Lung (tissue), 12 donors: ENCODE data around the gene DPH2. TPM values are rescaled to one million over a fixed set of nuclear protein-coding genes. Genes with fewer than 3 reads are reported as not detected.

Source experiments
- ATAC-seq: fragments of 200-7000 bp; cut with Tn5 transposase; one replicate; pipeline ENCODE4 v1.9.1; 2020; ENCODE audit warnings: moderate number of reproducible peaks; ENCODE audit not compliant: insufficient read depth, low FRiP score
- DNase-seq, 3 donors: peaks; one replicate each; pipeline ENCODE4 v3.0.0-alpha.2; 2013 to 2017
- H3K27ac ChIP-seq, 2 donors: one replicate each; pipeline ENCODE4 v1.5.1; 2013; ENCODE audit warnings: mild to moderate bottlenecking in 2 of 2, moderate library complexity in 2 of 2, control low read depth in 1 of 2, inconsistent platforms in 1 of 2, low read depth in 1 of 2, low read length in 1 of 2
- H3K27me3 ChIP-seq, 3 donors: one replicate each; pipeline ENCODE4 v1.5.1; 2013; ENCODE audit warnings: low read length in 2 of 3; ENCODE audit not compliant: control insufficient read depth in 3 of 3, insufficient read depth in 3 of 3
- H3K36me3 ChIP-seq, 4 donors: one replicate each; pipeline ENCODE4 v1.5.1; 2013; ENCODE audit warnings: low read length in 4 of 4, mild to moderate bottlenecking in 1 of 4, moderate library complexity in 1 of 4; ENCODE audit not compliant: control insufficient read depth in 4 of 4, insufficient read depth in 4 of 4
- H3K4me1 ChIP-seq, 5 donors: one replicate each; pipeline ENCODE4 v1.5.1; 2013; ENCODE audit warnings: low read length in 5 of 5, mild to moderate bottlenecking in 2 of 5, moderate library complexity in 1 of 5; ENCODE audit not compliant: control insufficient read depth in 5 of 5, insufficient read depth in 5 of 5
- H3K4me3 ChIP-seq: one replicate; pipeline ENCODE4 v1.5.1; 2013; ENCODE audit warnings: mild to moderate bottlenecking, control low read depth, moderate library complexity
- H3K9ac ChIP-seq, 2 donors: one replicate each; pipeline ENCODE4 v1.5.1; 2013; ENCODE audit warnings: low read length in 2 of 2, control low read depth in 1 of 2; ENCODE audit not compliant: insufficient read depth in 1 of 2
- H3K9me3 ChIP-seq, 4 donors: one replicate each; pipeline ENCODE4 v1.5.1; 2013; ENCODE audit warnings: low read length in 3 of 4, mild to moderate bottlenecking in 1 of 4, moderate library complexity in 1 of 4; ENCODE audit not compliant: control insufficient read depth in 4 of 4, insufficient read depth in 3 of 4
- WGBS, 2 donors: extraction: QIAGEN DNeasy Blood & Tissue Kit; methylation state at CpG; one replicate each; pipeline ENCODE4 v1.1.7; 2013; 5-methylcytosine and 5-hydroxymethylcytosine counted together
- polyA plus RNA-seq, 2 donors: library from polyadenylated mRNA; stranded (reverse); fragments of 200-250 nt; gene quantifications; one replicate each; pipeline ENCODE4 v1.2.1, GENCODE V29; 2013
- total RNA-seq, 2 donors: library from RNA; depleted of rRNA in 1 of 2; stranded (reverse); fragments of >200 nt in 1 of 2; gene quantifications; one replicate each; pipeline ENCODE4 v1.2.1, GENCODE V29; 2014 to 2021
- TF ChIP-seq, protein P1 (sequence below): IDR thresholded peaks from 2 replicates; pipeline ENCODE4 v1.5.1; 2012; ENCODE audit warnings: mild to moderate bottlenecking; ENCODE audit errors: control extremely low read depth, extremely low read depth
- donor health status: control.
- donor health status: control.
- donor health status: Bipolar disorder and iron deficiency.
- donor health status: healthy.
- donor health status: DM: yes; HTN: yes; CAD: no.

DPH2 gene
- total and polyA plus RNA-seq, 4 donors, result 11.6 to 28.5 (median 21.3) TPM

- no peaks in the 10 kb centered on the region for H3K27me3 ChIP-seq
- peaks cover 0 to 15% (median 4%) of the 10 kb centered on the region in 4 donors for H3K36me3 ChIP-seq
- TF ChIP-seq, protein P1, sequence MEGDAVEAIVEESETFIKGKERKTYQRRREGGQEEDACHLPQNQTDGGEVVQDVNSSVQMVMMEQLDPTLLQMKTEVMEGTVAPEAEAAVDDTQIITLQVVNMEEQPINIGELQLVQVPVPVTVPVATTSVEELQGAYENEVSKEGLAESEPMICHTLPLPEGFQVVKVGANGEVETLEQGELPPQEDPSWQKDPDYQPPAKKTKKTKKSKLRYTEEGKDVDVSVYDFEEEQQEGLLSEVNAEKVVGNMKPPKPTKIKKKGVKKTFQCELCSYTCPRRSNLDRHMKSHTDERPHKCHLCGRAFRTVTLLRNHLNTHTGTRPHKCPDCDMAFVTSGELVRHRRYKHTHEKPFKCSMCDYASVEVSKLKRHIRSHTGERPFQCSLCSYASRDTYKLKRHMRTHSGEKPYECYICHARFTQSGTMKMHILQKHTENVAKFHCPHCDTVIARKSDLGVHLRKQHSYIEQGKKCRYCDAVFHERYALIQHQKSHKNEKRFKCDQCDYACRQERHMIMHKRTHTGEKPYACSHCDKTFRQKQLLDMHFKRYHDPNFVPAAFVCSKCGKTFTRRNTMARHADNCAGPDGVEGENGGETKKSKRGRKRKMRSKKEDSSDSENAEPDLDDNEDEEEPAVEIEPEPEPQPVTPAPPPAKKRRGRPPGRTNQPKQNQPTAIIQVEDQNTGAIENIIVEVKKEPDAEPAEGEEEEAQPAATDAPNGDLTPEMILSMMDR, result no peak
- no peaks in the 10 kb centered on the region for H3K9me3 ChIP-seq
- H3K4me3 ChIP-seq, result no peak overlapping the region
- no peaks in the 10 kb centered on the region for H3K4me1 ChIP-seq
- DNase-seq (no peak), ATAC-seq (no peak)
- H3K27ac ChIP-seq, result no peak overlapping the region
- H3K9ac ChIP-seq, result no peak overlapping the region
- 94 to 96% methylated on average over 9 of the region's 9 CpGs for WGBS, 2 donors
Measured at GRCh38 chr1:43925846-43926245, 44.0 kb upstream of the DPH2 start.

DNA sequence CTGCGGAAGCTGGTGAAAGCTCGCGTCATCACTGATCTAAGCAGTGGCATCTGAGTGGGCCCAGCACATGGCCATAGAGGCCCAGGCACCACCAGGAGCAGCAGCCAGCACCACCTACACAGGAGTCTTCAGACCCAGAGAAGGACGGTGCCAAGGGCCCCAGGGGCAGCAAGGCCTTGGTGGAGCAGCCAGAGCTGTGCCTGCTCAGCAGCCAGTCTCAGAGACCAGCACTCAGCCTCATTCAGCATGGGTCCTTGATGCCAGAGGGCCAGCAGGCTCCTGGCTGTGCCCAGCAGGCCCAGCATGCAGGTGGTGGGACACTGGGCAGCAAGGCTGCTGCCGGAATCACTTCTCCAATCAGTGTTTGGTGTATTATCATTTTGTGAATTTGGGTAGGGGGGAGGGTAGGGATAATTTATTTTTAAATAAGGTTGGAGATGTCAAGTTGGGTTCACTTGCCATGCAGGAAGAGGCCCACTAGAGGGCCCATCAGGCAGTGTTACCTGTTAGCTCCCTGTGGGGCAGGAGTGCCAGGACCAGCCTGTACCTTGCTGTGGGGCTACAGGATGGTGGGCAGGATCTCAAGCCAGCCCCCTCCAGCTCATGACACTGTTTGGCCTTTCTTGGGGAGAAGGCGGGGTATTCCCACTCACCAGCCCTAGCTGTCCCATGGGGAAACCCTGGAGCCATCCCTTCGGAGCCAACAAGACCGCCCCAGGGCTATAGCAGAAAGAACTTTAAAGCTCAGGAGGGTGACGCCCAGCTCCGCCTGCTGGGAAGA is 39.5 kb upstream of the DPH2 start:
- Histone ChIP-seq H3K27ac (no peak overlapping the region), H3K9me3 (no peaks in the 10 kb centered on the region), H3K4me3 (no peak overlapping the region), H3K4me1 (peaks cover 0 to 9% (median 0%) of the 10 kb centered on the region in 5 donors), H3K36me3 (peaks cover 0 to 12% (median 0%) of the 10 kb centered on the region in 4 donors), H3K27me3 (peaks cover 0 to 10% (median 1%) of the 10 kb centered on the region in 3 donors), H3K9ac (no peak overlapping the region)
- no peak for DNase-seq
- WGBS, 2 donors, result 96 to 98% methylated on average over 10 of the region's 10 CpGs
- TF ChIP-seq, protein P1, result no peak
- no peak for ATAC-seq

GRCh38 chr1:43930949-43931275 is 38.9 kb upstream of the DPH2 start:
- 70 to 76% methylated on average over 4 of the region's 4 CpGs for WGBS, 2 donors
- DNase-seq, result no peak
- Histone ChIP-seq H3K27me3 (peaks cover 0 to 16% (median 6%) of the 10 kb centered on the region in 3 donors), H3K27ac (no peak overlapping the region), H3K9ac (no peak overlapping the region), H3K36me3 (peaks cover 0 to 7% (median 0%) of the 10 kb centered on the region in 4 donors), H3K4me3 (no peak overlapping the region), H3K9me3 (no peaks in the 10 kb centered on the region), H3K4me1 (peaks cover 0 to 11% (median 5%) of the 10 kb centered on the region in 5 donors)
- ATAC-seq, result no peak
- TF ChIP-seq, protein P1, result no peak
